ENCODE data around the gene SLC5A1. TPM values are rescaled to one million over a fixed set of nuclear protein-coding genes. Genes with fewer than 3 reads are reported as not detected.
A peak's percentile ranks its signal among the peaks of the same experiment; 100 is the strongest.
"Not testable (repeated sequence)": the region's sequence is repeated elsewhere in the genome, so short reads cannot be mapped to it uniquely, and the experiment has no call there.

The SLC5A1 gene
- total RNA-seq, 3 donors from 2014 or later: 25.8 to 105 (median 27.9) TPM

DNA sequence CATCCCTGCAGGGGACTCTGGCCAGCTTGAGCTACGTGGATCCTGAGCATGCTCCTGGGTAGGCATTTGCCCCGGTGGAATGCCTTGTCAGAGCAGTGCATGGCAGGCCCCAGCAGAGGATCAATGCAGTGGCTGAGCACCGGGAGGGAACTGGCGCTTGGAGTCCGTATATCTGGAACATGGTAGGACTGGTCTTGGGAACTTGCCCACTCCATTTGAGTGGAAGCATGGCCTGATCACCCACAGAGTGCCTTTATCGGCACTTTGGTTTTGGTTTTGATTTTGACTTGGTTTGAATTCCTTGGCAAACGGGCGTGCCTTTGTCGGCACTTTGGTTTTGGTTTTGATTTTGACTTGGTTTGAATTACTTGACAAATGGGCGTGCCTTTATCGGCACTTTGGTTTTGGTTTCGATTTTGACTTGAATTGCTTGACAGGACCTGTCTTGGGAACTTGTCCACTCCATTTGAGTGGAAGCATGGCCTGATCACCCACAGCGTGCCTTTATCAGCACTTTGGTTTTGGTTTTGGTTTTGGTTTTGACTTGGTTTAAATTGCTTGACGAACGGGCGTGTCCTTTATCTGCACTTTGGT is 94.8 kb downstream of the SLC5A1 start:
- intact Hi-C loops (cut with DNase I, micrococcal nuclease); H3K4me1 ChIP-seq (ENCODE audit: low read depth); H3K36me3 ChIP-seq (ENCODE audit: low read depth); H3K9me3 ChIP-seq: not testable (repeated sequence)
- DNase-seq (peak in 2 of 3 donors; percentile 40 to 53), ATAC-seq (peak; percentile 62)
- H3K4me3 ChIP-seq: peak overlapping the region; percentile 9

DNA sequence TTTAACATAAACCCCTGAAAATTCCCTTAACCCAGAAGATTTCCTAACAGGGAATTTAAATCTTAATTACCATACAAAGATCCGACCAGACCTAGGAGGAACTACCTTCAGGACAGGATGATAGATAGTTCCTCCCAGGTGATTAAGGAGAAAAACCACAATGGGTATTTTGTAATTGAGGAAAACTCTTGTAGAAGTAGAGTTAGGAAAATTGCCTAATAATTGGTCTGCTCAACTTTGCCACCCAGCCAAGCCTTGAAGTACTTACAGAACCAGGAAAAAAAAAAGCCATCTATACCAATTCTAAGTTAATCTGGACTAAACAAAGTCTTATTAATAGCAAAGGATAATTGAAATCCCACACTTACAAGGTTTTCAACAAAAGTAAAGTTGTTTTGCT is 95.5 kb downstream of the SLC5A1 start:
- H3K9me3 ChIP-seq; H3K4me1 ChIP-seq (ENCODE audit: low read depth); ATAC-seq; H3K4me3 ChIP-seq; intact Hi-C loops (cut with DNase I, micrococcal nuclease); DNase-seq; H3K36me3 ChIP-seq (ENCODE audit: low read depth): not testable (repeated sequence)

DNA sequence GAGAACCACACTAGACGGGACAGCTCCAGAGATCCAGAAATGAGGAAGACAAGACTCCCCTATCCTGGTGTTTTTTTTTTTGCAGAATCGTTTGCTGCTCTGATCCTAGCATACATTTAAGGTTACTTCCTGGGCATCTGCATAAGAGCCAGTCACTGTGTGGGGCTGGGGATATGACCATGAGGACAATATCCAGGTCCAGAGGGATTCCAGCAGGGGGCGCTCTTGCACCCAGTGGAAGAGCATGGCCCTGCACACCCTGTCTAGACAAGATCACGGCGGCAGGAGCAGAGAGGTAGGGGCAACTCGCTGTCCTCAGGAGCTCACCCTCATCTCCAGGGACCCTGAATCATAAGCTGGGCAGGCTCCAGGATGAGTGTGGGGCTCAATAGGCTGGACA is 97.6 kb downstream of the SLC5A1 start:
- peak; percentile 70 for ATAC-seq
- intact Hi-C loops (cut with DNase I, micrococcal nuclease): not testable (repeated sequence)

DNA sequence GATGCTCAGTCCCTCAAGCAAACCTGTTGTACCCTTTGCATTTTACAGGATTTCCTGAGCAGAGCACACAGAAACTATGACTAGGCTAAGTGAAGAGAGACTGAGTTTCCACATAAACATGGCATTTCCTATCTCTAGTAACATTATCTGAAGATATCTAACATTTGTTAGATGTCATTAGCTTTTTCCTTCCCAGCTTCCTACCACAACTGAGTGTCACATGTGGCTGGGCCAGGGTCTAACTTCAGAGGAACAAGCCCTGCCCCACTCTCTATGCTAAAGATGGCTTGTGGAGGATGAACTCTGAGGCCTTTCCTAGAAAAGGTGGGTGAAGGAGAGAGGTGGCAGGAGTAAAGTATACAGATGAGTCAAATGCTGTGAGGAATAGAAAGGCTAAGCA is 99.5 kb downstream of the SLC5A1 start:
- no peaks in the 10 kb centered on the region for H3K9me3 ChIP-seq
- intact Hi-C loops (cut with DNase I, micrococcal nuclease): no loop called here

More for the DNA sequence above, 97.6 kb downstream of the SLC5A1 start:
- not testable (repeated sequence) for H3K4me1 ChIP-seq (ENCODE audit: low read depth); H3K36me3 ChIP-seq (ENCODE audit: low read depth); DNase-seq; H3K4me3 ChIP-seq; H3K9me3 ChIP-seq

DNA sequence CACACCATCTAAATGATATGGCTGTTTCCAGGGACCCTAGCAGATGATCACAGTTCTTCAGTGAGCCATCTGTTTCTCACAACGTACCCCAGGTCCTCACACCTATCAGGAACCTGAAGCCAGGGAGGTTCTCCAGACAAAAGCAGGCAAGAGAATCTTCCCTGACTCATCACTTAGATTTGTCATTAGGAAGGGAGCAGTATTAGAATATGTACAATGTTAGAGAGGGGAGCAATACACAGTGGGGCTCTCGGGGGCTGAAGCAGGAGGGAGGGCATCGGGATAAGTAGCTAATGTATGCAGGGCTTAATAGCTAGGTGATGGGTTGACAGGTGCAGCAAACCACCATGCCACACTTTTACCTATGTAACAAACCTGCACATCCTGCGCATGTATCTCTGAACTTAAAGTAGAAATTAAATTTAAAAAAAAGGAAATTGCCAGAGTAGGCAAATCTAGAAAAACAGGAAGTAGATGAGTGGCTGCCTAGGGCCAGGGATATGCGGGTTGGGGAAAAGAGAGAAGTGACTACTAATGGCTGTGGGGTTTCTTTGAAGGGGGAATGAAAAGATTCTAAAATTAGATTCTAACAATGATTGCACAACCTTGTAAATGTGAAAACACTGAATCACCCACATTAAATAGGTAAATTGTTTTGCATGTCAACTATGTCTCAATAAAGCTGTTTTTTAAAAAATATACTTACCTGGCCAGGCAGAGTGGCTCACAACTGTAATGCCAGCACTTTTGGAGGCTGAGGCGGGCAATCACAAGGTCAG is 101.6 kb downstream of the SLC5A1 start:
- Histone ChIP-seq H3K4me1 (ENCODE audit: low read depth) (no peaks in the 10 kb centered on the region), H3K9me3 (no peaks in the 10 kb centered on the region), H3K4me3 (no peak overlapping the region), H3K36me3 (ENCODE audit: low read depth) (no peaks in the 10 kb centered on the region)
- TF ChIP-seq, protein P1, sequence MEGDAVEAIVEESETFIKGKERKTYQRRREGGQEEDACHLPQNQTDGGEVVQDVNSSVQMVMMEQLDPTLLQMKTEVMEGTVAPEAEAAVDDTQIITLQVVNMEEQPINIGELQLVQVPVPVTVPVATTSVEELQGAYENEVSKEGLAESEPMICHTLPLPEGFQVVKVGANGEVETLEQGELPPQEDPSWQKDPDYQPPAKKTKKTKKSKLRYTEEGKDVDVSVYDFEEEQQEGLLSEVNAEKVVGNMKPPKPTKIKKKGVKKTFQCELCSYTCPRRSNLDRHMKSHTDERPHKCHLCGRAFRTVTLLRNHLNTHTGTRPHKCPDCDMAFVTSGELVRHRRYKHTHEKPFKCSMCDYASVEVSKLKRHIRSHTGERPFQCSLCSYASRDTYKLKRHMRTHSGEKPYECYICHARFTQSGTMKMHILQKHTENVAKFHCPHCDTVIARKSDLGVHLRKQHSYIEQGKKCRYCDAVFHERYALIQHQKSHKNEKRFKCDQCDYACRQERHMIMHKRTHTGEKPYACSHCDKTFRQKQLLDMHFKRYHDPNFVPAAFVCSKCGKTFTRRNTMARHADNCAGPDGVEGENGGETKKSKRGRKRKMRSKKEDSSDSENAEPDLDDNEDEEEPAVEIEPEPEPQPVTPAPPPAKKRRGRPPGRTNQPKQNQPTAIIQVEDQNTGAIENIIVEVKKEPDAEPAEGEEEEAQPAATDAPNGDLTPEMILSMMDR (IDR thresholded peaks at IDR 0.05): no peak
- ATAC-seq: no peak
- intact Hi-C loops (cut with DNase I, micrococcal nuclease): no loop called here
- DNase-seq: no peak

More for the DNA sequence above, 99.5 kb downstream of the SLC5A1 start:
- Histone ChIP-seq H3K36me3 (ENCODE audit: low read depth) (no peaks in the 10 kb centered on the region), H3K4me1 (ENCODE audit: low read depth) (no peaks in the 10 kb centered on the region), H3K4me3 (no peak overlapping the region)
- TF ChIP-seq, protein P1 (IDR thresholded peaks at IDR 0.05): no peak
- ATAC-seq (no peak), DNase-seq (no peak)

DNA sequence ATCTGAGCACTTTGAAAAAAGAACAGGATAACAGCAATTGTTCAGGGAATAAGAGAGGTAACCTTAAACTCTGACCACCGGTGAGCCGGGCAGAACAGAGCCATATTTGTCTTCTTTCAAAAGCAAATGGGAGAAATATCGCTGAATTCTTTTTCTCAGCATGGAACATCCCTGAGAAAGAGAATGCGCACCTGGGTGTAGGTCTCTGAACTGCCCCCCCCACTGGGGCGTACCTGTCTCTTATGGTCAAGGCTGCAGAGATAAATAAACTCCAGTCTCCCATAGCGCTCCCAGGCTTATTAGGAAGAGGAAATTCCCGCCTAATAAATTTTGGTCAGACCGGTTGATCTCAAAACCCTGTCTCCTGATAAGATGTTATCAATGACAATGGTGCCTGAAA is 104.1 kb downstream of the SLC5A1 start:
- intact Hi-C loops (cut with DNase I, micrococcal nuclease); H3K36me3 ChIP-seq (ENCODE audit: low read depth); H3K4me1 ChIP-seq (ENCODE audit: low read depth); H3K9me3 ChIP-seq; H3K4me3 ChIP-seq; ATAC-seq; DNase-seq: not testable (repeated sequence)

DNA sequence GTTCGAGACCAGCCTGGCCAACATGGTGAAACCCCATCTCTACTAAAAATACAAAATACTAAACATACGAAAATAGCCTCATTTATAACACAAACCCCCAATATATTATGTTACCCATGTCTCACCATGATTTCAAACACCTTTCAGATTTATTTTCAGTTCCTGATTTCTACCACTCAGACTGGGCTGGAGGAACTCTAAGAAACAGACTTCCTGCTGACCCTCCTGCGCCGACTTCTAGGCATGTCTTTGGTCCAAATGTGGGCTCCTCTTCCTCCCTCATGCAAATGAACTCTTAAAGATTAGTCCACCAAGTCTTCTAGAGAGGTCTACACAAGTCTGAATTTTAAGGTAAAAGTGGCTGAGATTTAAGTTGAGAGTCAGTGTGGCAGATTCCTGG is 105.3 kb downstream of the SLC5A1 start:
- H3K36me3 ChIP-seq (ENCODE audit: low read depth); intact Hi-C loops (cut with DNase I, micrococcal nuclease); ATAC-seq; DNase-seq; H3K9me3 ChIP-seq; H3K4me1 ChIP-seq (ENCODE audit: low read depth); H3K4me3 ChIP-seq: not testable (repeated sequence)

DNA sequence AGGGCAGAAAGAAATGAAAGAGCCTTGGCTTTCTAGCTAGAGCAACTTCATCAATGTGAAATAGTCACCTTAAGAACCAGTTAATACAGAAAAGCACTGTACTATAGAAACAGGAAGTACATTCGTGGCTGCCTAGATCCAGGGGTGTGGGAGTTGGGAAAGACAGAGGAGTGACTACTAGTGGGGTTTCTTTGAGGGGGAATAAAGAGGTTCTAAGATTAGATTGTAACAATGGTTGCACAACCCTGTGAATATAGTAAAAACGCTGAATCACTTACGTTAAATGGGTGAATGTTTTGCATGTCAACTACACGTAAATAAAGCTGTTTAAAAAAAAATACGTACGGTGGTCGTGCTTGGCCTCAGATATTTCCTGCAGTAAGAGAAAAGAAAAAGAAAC is 107.6 kb downstream of the SLC5A1 start:
- H3K9me3 ChIP-seq; H3K36me3 ChIP-seq (ENCODE audit: low read depth); ATAC-seq; H3K4me1 ChIP-seq (ENCODE audit: low read depth); H3K4me3 ChIP-seq; DNase-seq; intact Hi-C loops (cut with DNase I, micrococcal nuclease): not testable (repeated sequence)

DNA sequence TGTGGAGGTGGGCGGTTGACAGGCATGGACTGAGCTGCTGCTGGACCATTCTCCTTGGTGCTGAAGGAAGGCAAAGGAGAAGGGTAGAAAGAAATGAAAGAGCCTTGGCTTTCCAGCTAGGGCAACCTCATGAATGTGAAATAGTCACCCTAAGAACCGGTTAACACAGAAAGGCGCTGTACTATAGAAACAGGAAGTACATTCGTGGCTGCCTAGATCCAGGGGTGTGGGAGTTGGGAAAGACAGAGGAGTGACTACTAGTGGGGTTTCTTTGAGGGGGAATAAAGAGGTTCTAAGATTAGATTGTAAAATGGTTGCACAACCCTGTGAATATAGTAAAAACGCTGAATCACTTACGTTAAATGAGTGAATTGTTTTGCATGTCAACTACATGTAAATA is 108.6 kb downstream of the SLC5A1 start:
- H3K36me3 ChIP-seq (ENCODE audit: low read depth); H3K4me1 ChIP-seq (ENCODE audit: low read depth); H3K9me3 ChIP-seq; ATAC-seq; DNase-seq; intact Hi-C loops (cut with DNase I, micrococcal nuclease); H3K4me3 ChIP-seq: not testable (repeated sequence)

DNA sequence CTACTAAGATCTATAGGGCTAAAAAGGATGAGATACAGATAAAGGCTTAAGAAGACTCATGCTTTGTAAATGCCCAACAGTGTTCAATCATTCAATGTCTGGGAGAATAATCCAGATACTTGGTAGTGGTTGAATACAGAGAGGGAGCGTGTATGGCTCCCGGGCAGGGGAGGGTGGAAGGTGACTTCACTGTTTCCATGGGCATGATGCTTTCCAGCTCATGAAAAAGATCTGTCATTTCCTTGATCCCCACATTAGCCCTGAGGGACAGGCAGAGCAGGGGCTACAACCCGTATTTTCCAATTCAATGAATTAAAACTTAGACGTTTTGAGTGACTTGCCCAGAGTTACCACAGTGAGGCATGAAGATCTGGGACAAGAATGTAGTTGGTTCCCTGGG is 111.7 kb downstream of the SLC5A1 start:
- ATAC-seq; intact Hi-C loops (cut with DNase I, micrococcal nuclease); H3K9me3 ChIP-seq; H3K4me3 ChIP-seq; DNase-seq; H3K36me3 ChIP-seq (ENCODE audit: low read depth); H3K4me1 ChIP-seq (ENCODE audit: low read depth): not testable (repeated sequence)

DNA sequence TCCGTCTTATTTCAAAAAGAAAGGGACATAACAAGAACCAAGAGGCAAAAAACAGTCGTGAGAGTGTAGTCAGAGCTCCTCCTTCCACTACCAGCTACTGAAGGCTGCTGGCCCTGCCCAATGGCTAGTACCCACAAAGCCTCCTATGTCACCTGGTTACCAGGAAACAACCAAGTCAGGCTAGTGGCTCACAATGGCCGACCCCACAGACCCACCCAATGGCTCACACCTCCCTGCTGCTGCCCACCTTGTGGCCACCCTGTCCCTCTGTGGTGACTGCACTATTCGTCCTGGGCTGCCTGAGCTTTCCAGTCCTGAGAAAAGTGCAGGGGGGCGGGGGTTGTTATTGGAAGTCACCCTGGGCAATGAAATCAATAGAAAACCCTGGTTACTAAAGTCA is 114.6 kb downstream of the SLC5A1 start:
- H3K9me3 ChIP-seq; H3K4me3 ChIP-seq; H3K36me3 ChIP-seq (ENCODE audit: low read depth); intact Hi-C loops (cut with DNase I, micrococcal nuclease); ATAC-seq; DNase-seq; H3K4me1 ChIP-seq (ENCODE audit: low read depth): not testable (repeated sequence)
